ENCODE measurements around the gene RAB37. TPM values are rescaled to one million over a fixed set of nuclear protein-coding genes. Genes with fewer than 3 reads are reported as not detected.

Gene RAB37
- total and polyA plus RNA-seq, 2 of the 13 experiments (the other 11 are each of a cell fraction or from before 2014, with no cell fraction given) = 0.91 to 3.7 TPM

- H3K4me1 ChIP-seq (ENCODE audit: insufficient read depth, low read length) = peaks cover 99% of the 10 kb centered on the region
- ChIA-PET POLR2A (interaction anchor here (1.6 to 29.3 kb wide), 4 partner anchors 7 to 111 kb away, joined by 7 to 1459 read pairs (median 764); partner anchors contain the start of genes FDXR, NAT9, NHERF1 and RAB37), CTCF (ENCODE audit: low intra/inter-chr PET ratio, low total read pairs) (interaction anchor here (1.5 kb wide), 1 partner anchor 17 kb away, joined by 4 read pairs; no protein-coding TSS in a partner anchor)
- 0 out of 3 replicates have a peak, but pooled peaks have one; percentile 0 for ATAC-seq
- H4K20me1 ChIP-seq (ENCODE audit: insufficient read depth, low read length) = peaks cover 58% of the 10 kb centered on the region
- H3K9me3 ChIP-seq (ENCODE audit: low read length) = no peaks in the 10 kb centered on the region
- H3K27me3 ChIP-seq (ENCODE audit: control insufficient read depth in 1 of 2, insufficient read depth in 2 of 2, low read length in 2 of 2) = no peaks in the 10 kb centered on the region
- H3K79me2 ChIP-seq (ENCODE audit: insufficient read depth, low read length) = peaks cover 90% of the 10 kb centered on the region
- no TSS peak for BruUV-seq (replicated peaks)
- H3K9ac ChIP-seq (ENCODE audit: insufficient read depth, low read depth, low read length) = no peak overlapping the region
- peak overlapping the region; percentile 64 for H3K27ac ChIP-seq (ENCODE audit: extremely low read length, insufficient read depth, low read length)
- H3K4me2 ChIP-seq (ENCODE audit: low read depth, low read length) = peak overlapping the region; percentile 92; the same call in 1 of the 2 replicates
- no peak overlapping the region for H2AFZ ChIP-seq (ENCODE audit: low read length)
- WGBS (ENCODE audit: low lambda C conversion rate) = 50% methylated on average over 10 of the region's 11 CpGs
- peak overlapping the region in 1 of 3 experiments; percentile 22; a peak in 2 of 6 replicates for H3K4me3 ChIP-seq (replicated peaks in 1 of 3; ENCODE audit: insufficient read depth in 1 of 3, low read depth in 2 of 3, low read length in 3 of 3)
- intact Hi-C loops (cut with micrococcal nuclease; ENCODE audit: unreplicated experiment) (no loop called here), in situ Hi-C loops (cut with HindIII; ENCODE audit: extremely low pct_ligation_motif_present, low pct_unique_long_range_greater_than_20kb) (no loop called here)
- H3K36me3 ChIP-seq (replicated peaks in 1 of 2; ENCODE audit: control insufficient read depth in 1 of 2, insufficient read depth in 2 of 2, low read length in 2 of 2) = peaks cover 27 to 42% of the 10 kb centered on the region in 2 experiments
- no peak for FAIRE-seq
- DNase-seq (ENCODE audit: low spot score) = no peak
- TF ChIP-seq E2F5 (CRISPR knock-in tag; conservative IDR thresholded peaks at IDR 0.05) (no peak), KAT7 (CRISPR knock-in tag; IDR thresholded peaks at IDR 0.05; ENCODE audit: borderline replicate concordance) (no peak), POLR2A (IDR thresholded peaks at IDR 0.05; ENCODE audit: insufficient read depth in 1 of 2, low read depth in 2 of 2, low read length in 2 of 2) (0 out of 4 replicates have a peak, but pooled peaks of 1 of the 2 experiments have one; percentile 23), TOE1 (CRISPR knock-in tag; IDR thresholded peaks at IDR 0.05) (no peak), CHD2 (IDR thresholded peaks at IDR 0.05; ENCODE audit: low read depth, low read length) (no peak), ZNF546 (CRISPR knock-in tag; conservative IDR thresholded peaks at IDR 0.05) (0 out of 2 replicates have a peak, but pooled peaks have one; percentile 54), TFDP2 (CRISPR knock-in tag; IDR thresholded peaks at IDR 0.05) (no peak), ZBTB38 (CRISPR knock-in tag; IDR thresholded peaks at IDR 0.05) (0 out of 2 replicates have a peak, but pooled peaks have one; percentile 17), ZNF101 (CRISPR knock-in tag; IDR thresholded peaks at IDR 0.05; ENCODE audit: borderline replicate concordance, low read depth) (no peak), RBM22 (optimal IDR thresholded peaks at IDR 0.05; ENCODE audit: low read length) (peak; percentile 74), MTA1 (CRISPR knock-in tag; IDR thresholded peaks at IDR 0.05; ENCODE audit: borderline replicate concordance) (peak; percentile 24; the same call in 1 of the 2 replicates), JUNB (CRISPR knock-in tag; IDR thresholded peaks at IDR 0.05; ENCODE audit: borderline replicate concordance) (no peak), ZSCAN9 (CRISPR knock-in tag; IDR thresholded peaks at IDR 0.05; ENCODE audit: borderline replicate concordance) (no peak), RERE (CRISPR knock-in tag; IDR thresholded peaks at IDR 0.05; ENCODE audit: low read depth) (no peak), ZNF337 (CRISPR knock-in tag; IDR thresholded peaks at IDR 0.05; ENCODE audit: borderline replicate concordance, low read depth) (no peak)
- TF ChIP-seq, protein P1, sequence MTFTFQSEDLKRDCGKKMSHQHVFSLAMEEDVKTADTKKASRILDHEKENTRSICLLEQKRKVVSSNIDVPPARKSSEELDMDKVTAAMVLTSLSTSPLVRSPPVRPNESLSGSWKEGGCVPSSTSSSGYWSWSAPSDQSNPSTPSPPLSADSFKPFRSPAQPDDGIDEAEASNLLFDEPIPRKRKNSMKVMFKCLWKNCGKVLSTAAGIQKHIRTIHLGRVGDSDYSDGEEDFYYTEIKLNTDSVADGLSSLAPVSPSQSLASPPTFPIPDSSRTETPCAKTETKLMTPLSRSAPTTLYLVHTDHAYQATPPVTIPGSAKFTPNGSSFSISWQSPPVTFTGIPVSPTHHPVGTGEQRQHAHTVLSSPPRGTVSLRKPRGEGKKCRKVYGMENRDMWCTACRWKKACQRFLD (CRISPR knock-in tag; IDR thresholded peaks at IDR 0.05; ENCODE audit: borderline replicate concordance) = no peak
These were observed 24.9 kb downstream of the RAB37 start for GRCh38 chr17:74761931-74762330.

All from HepG2 (cell line).